DOHH2 (cell line): ENCODE results near the gene PALLD.

ENCODE experiments used
- H3F3A ChIP-seq: fragments of 200-600 bp; sonication (generic), shearing (Covaris generic); 2 replicates; pipeline ENCODE4 v1.6.0; 2016; ENCODE audit warnings: antibody characterized with exemption, mild to moderate bottlenecking; ENCODE audit not compliant: control insufficient read depth, insufficient read depth
- H3K27ac ChIP-seq: fragments of 200-600 bp; sonication (generic); 2 replicates; pipeline ENCODE4 v1.5.1; 2014; ENCODE audit warnings: low read depth, mild to moderate bottlenecking, low read length, moderate library complexity
- H3K27me3 ChIP-seq: fragments of 200-600 bp; sonication (generic); 2 replicates; pipeline ENCODE4 v1.6.1; 2014; ENCODE audit warnings: mild to moderate bottlenecking, low read length, mixed read lengths; ENCODE audit not compliant: control insufficient read depth
- H3K36me3 ChIP-seq: fragments of 200-600 bp; sonication (generic); 2 replicates; pipeline ENCODE4 v1.6.1; 2014; ENCODE audit warnings: mild to moderate bottlenecking, low read length, moderate library complexity, mixed read lengths; ENCODE audit not compliant: control insufficient read depth
- H3K4me1 ChIP-seq: fragments of 200-600 bp; sonication (generic); 2 replicates; pipeline ENCODE4 v1.6.1; 2014; ENCODE audit warnings: mild to moderate bottlenecking, low read length, mixed read lengths; ENCODE audit not compliant: control insufficient read depth
- H3K4me2 ChIP-seq: fragments of 200-600 bp; sonication (generic); 2 replicates; pipeline ENCODE4 v1.6.0; 2014; ENCODE audit warnings: mild to moderate bottlenecking, low read length, moderate library complexity
- H3K4me3 ChIP-seq: fragments of 200-600 bp; sonication (generic); 2 replicates; pipeline ENCODE4 v1.5.1; 2014; ENCODE audit warnings: mild to moderate bottlenecking, low read length, mixed read lengths
- H3K79me2 ChIP-seq: fragments of 200-600 bp; sonication (generic); 2 replicates; pipeline ENCODE4 v1.6.1; 2014; ENCODE audit warnings: mild to moderate bottlenecking, low read length, mixed read lengths; ENCODE audit not compliant: control insufficient read depth
- H3K9me2 ChIP-seq: fragments of 200-600 bp; sonication (generic); replicated peaks from 2 replicates; pipeline ENCODE4 v1.6.1; 2014; ENCODE audit warnings: mild to moderate bottlenecking, low read length, mixed read lengths; ENCODE audit not compliant: control insufficient read depth
- H3K9me3 ChIP-seq: fragments of 200-600 bp; sonication (generic); 2 replicates; pipeline ENCODE4 v1.6.1; 2014; ENCODE audit warnings: antibody characterized with exemption, low read length, mixed read lengths; ENCODE audit not compliant: control insufficient read depth, insufficient read depth
- H4K20me1 ChIP-seq: fragments of 200-600 bp; sonication (generic); 2 replicates; pipeline ENCODE4 v1.6.0; 2014; ENCODE audit warnings: low read depth, mild to moderate bottlenecking, antibody characterized with exemption, low read length, moderate library complexity; ENCODE audit not compliant: control insufficient read depth, insufficient read depth
- CTCF ChIP-seq: fragments of 200-600 bp; sonication (generic); IDR thresholded peaks from one replicate; pipeline ENCODE4 v1.5.1; 2014; ENCODE audit warnings: antibody characterized with exemption, mild to moderate bottlenecking, low read depth, low read length; ENCODE audit not compliant: poor library complexity, severe bottlenecking
- EZH2phosphoT487 ChIP-seq: fragments of 200-600 bp; sonication (generic); IDR thresholded peaks from 2 replicates; pipeline ENCODE4 v1.6.1; 2017; ENCODE audit warnings: borderline replicate concordance, mild to moderate bottlenecking, antibody characterized with exemption, low read length, moderate library complexity, mixed read lengths

PALLD gene

GRCh38 chr4:168880811-168881595, 384.2 kb downstream of the PALLD start:
- H3K4me2 ChIP-seq = no peak overlapping the region
- H3K27ac ChIP-seq = no peak overlapping the region
- H3K36me3 ChIP-seq = no peaks in the 10 kb centered on the region
- H4K20me1 ChIP-seq = no peaks in the 10 kb centered on the region
- H3K4me1 ChIP-seq = no peaks in the 10 kb centered on the region
- TF ChIP-seq CTCF (no peak), EZH2phosphoT487 (no peak)
- H3K9me3 ChIP-seq = no peaks in the 10 kb centered on the region
- no peaks in the 10 kb centered on the region for H3K79me2 ChIP-seq
- no peaks in the 10 kb centered on the region for H3K9me2 ChIP-seq
- no peak overlapping the region for H3K4me3 ChIP-seq
- no peaks in the 10 kb centered on the region for H3F3A ChIP-seq
- peaks cover 6% of the 10 kb centered on the region; the same call in 1 of the 2 replicates for H3K27me3 ChIP-seq

GRCh38 chr4:168881781-168882420, 385.0 kb downstream of the PALLD start:
- no peaks in the 10 kb centered on the region for H3F3A ChIP-seq
- TF ChIP-seq EZH2phosphoT487 (no peak), CTCF (no peak)

GRCh38 chr4:168882650-168883233, 385.9 kb downstream of the PALLD start:
- H3K27me3 ChIP-seq = 0 out of 2 replicates have a peak, but pooled peaks cover 2% of the 10 kb centered on the region
- H4K20me1 ChIP-seq = no peaks in the 10 kb centered on the region
- H3K79me2 ChIP-seq = no peaks in the 10 kb centered on the region
- H3K9me2 ChIP-seq = no peaks in the 10 kb centered on the region
- H3K4me1 ChIP-seq = no peaks in the 10 kb centered on the region
- H3K36me3 ChIP-seq = no peaks in the 10 kb centered on the region
- no peaks in the 10 kb centered on the region for H3K9me3 ChIP-seq
- H3K4me3 ChIP-seq = no peak overlapping the region
- no peaks in the 10 kb centered on the region for H3F3A ChIP-seq
- TF ChIP-seq CTCF = no peak
- no peak for TF ChIP-seq EZH2phosphoT487
- H3K4me2 ChIP-seq = no peak overlapping the region
- no peak overlapping the region for H3K27ac ChIP-seq

More at GRCh38 chr4:168881781-168882420, 385.0 kb downstream of the PALLD start:
- Histone ChIP-seq H3K27me3 (peaks cover 6% of the 10 kb centered on the region; the same call in 1 of the 2 replicates), H3K4me3 (no peak overlapping the region), H3K9me3 (no peaks in the 10 kb centered on the region), H3K4me1 (no peaks in the 10 kb centered on the region), H3K79me2 (no peaks in the 10 kb centered on the region), H3K9me2 (no peaks in the 10 kb centered on the region), H3K4me2 (no peak overlapping the region), H3K36me3 (no peaks in the 10 kb centered on the region), H3K27ac (no peak overlapping the region), H4K20me1 (no peaks in the 10 kb centered on the region)
